Activated CD8-positive, alpha-beta memory T cell treated with anti-CD3 and anti-CD28 coated beads for 4 hours (primary cell): ENCODE measurements around the gene CACNA1C.

Experiments
- DNase-seq, 2 donors: peaks; one replicate each; pipeline ENCODE4 v3.0.0-alpha.2; 2020; ENCODE audit warnings: low read depth in 2 of 2

CACNA1C gene

DNA sequence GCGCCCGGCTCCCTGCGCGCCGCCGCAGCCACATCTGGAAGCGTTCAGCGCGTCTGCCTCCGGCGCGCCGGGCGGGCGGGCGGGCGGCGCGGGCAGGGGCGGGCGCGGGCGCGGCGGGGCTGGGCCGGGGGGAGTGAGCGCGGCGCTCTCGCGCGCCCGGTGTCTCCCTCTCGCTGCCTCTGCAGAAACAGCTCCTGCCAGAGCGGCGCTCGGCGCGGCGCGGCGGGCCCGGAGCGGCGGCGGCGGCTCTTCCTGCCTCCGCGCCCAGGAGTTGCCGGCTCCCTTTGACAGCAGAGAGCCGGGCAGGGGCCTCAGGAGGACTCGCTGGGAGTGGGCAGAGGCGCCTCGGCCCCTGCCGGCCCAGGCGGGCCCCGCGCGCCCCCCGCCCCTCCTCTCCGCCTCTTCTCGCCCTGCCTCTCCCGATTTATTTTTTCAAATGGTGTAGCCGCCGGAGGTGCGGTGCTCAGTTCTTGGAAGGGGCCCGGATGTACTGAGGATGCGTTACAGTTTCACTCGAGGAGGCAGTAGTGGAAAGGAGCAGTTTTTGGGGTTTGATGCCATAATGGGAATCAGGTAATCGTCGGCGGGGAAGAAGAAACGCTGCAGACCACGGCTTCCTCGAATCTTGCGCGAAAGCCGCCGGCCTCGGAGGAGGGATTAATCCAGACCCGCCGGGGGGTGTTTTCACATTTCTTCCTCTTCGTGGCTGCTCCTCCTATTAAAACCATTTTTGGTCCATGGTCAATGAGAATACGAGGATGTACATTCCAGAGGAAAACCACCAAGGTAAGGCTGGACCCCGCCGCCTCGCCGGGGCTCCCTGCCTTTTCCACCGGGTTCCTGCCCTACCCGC, at the start of gene CACNA1C:
TSS of gene CACNA1C (plus strand) at position 162 of the 853 bp plus-strand sequence. CDS start at position 738, 576 bp downstream.
- DNase-seq: no peak

GRCh38 chr12:2003676-2004112, 49.1 kb upstream of the CACNA1C start:
- peak in 1 of 2 donors; percentile 0 for DNase-seq

- DNase-seq: peak; percentile 86 to 89
These were observed 48.5 kb upstream of the CACNA1C start, which contains the start of gene DCP1B for GRCh38 chr12:2004113-2004929. Gene DCP1B, minus strand, starts transcription at chr12:2004457. Its CDS starts 26 bp downstream, at chr12:2004431.

DNA sequence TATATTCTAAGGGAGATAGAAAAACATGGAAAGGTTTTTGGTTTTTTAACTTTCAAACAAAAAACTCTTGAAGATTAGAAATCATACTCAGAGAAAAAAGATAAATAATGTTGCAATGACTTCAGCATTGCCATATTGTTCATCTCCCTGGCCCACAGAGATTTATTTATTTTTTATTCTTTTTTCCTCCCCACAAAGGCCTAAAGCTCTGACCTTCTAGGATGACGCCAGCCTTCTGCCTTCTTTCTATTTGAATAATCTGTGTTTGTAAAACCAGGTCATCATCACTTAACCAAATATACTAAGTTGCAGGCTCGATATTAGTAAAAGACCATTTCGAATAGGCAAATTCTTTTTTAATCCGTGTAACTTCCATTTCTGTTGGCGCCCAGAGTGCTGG, 44.1 kb upstream of the CACNA1C start:
- DNase-seq: no peak

GRCh38 chr12:2009623-2010022, 43.2 kb upstream of the CACNA1C start:
- no peak for DNase-seq

- DNase-seq: no peak
These were observed 40.9 kb upstream of the CACNA1C start for GRCh38 chr12:2011643-2012607.

GRCh38 chr12:2013086-2013485, 39.7 kb upstream of the CACNA1C start:
- no peak for DNase-seq

GRCh38 chr12:2013527-2014223, 39.1 kb upstream of the CACNA1C start:
- DNase-seq: no peak

- DNase-seq: no peak
These were observed 38.6 kb upstream of the CACNA1C start for GRCh38 chr12:2014231-2014630.

DNA sequence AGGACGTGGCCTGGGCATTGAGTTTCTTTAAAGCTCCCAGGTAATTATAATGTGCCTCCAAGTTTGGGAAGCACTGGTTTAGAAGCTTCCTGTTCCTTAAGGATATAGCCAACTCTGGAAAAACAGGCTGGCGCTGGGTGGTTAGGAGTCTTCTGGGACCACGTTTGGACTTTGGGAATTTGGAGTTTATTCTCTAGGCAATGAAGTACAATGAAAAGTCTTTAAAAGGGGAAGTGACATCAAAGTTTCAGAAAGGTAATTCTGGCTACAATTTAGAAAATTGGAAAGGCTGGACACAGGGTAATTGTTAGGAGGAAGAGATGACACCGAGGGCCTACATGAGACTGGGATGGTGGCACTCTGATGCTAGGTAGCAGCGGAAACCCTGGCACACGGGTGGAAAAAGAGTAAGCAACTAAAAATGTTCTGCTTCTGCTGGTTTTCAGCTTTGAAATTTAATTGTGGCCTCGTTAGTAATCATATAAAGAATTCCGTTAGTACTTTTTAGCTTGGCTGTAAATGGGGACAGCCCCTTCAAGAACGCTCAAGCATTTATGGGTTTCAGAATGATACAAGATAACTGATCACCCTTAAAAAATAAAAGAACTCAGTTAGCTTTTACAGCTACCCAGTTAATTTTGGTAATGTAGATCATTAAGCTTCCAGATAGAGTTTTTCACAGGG, 35.8 kb upstream of the CACNA1C start:
- no peak for DNase-seq

GRCh38 chr12:2017546-2018337, 35.0 kb upstream of the CACNA1C start:
- no peak for DNase-seq

GRCh38 chr12:2018391-2018790, 34.4 kb upstream of the CACNA1C start:
- DNase-seq: no peak

GRCh38 chr12:2019126-2019525, 33.7 kb upstream of the CACNA1C start:
- DNase-seq: no peak

- no peak for DNase-seq
These were observed 32.3 kb upstream of the CACNA1C start for GRCh38 chr12:2020511-2020910.

- DNase-seq: no peak
These were observed 29.4 kb upstream of the CACNA1C start for GRCh38 chr12:2023365-2023764.

DNA sequence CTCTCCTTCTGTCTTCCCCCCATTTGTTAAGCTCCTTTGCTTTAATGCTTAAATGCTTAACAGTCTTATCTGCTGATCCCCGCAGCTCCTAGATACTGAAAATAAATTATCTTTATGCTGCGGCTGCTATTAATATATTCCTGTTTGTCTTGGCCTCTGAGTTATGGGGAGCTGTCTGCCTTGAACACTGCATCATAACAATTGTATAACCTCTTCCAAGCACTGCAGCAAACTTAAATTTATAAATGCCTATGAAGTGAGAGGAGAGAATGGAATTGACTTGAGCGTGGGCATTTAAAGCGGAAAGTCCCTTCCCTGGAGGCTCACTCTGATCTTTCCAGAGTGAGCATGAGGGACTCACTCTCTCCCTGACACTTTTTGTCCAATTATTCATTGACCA, 25.4 kb upstream of the CACNA1C start:
- DNase-seq: no peak

DNA sequence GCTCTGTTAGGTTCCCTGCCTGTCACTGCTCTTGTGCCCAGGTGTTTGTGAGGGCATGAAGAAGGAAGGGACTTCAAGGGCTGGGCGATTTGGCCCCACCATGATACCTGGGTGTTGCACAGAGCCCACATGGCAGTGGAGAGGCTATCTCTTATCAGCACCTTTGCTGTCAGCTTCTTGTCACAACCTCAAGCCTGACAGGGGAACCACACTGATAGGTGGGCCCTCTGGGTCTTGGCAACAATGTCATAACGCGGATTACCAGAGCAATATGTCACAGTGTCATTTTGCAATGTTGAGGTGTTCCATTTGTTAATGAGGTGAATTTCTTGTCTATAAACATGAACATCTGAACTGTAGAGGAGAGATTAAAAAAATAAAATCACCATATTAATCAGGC, 22.9 kb upstream of the CACNA1C start:
- no peak for DNase-seq

DNA sequence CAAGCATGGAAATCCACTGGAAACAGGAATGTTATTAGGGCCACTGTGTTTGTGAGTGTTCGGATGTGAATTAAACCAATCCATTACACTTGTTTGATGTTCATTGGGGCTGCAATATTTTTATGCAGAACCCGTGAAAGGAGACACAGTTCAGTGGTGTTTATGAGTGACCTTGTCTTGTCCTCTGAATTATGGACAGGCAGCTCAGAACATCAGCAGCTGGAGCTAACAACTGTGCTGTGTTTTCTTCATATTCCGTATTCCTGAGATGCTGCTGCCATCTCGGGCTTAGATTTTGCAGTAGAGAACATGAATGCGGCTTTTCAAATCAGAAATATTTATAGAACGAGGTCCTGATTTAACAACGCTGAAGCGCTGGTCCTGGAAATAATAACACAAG, 20.3 kb upstream of the CACNA1C start:
- DNase-seq: no peak

DNA sequence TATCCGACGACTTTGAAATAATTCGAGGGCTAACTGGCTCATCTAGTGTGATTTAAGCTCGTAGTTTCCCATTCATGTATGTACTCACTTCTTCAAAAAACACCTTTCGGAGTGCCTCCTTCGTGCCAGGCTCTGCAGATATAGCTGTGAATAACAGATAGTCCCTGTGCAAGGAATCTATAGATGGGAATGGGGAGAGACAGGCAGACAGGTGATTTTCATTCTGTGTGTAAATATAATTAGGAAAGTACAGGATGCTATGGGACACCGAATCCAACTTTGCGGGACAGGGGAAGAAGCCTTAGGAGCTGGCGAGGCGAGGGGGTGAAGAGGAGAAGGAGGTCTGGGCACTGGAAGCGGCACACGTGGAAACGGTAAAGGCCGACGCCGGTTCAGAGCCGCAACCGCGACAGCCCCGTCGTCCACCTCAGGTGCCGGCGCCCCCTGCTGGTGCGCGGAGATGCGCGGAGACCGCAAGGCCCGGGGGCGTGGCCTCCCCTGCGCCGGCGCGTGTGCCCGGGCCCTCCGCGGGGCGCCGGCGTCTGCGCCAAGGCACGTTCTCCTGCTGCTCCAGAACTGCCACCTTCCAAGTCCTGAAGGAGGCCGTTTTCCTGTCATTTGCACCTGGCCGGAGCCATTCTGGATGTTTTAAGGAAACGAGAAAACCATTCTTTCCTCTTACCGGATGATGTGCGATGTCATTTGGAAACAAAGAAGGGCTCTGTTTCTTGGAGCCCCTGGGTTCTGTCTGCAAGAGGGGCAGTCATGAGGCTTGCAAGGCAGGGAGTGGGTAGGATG, 18.0 kb upstream of the CACNA1C start:
- peak; percentile 60 to 73 for DNase-seq
